ENCODE results near the gene OR4D2.

The OR4D2 gene

GRCh38 chr17:58174871-58175270 is 8.1 kb downstream of the OR4D2 start:
- DNase-seq (ENCODE audit: low read depth): no peak

GRCh38 chr17:58176200-58176599 is 9.4 kb downstream of the OR4D2 start:
- no peak for DNase-seq (ENCODE audit: low read depth)

GRCh38 chr17:58181796-58182195 is 15.0 kb downstream of the OR4D2 start:
- DNase-seq (ENCODE audit: low read depth): no peak

GRCh38 chr17:58183514-58183913 is 16.7 kb downstream of the OR4D2 start:
- no peak for DNase-seq (ENCODE audit: low read depth)

DNA sequence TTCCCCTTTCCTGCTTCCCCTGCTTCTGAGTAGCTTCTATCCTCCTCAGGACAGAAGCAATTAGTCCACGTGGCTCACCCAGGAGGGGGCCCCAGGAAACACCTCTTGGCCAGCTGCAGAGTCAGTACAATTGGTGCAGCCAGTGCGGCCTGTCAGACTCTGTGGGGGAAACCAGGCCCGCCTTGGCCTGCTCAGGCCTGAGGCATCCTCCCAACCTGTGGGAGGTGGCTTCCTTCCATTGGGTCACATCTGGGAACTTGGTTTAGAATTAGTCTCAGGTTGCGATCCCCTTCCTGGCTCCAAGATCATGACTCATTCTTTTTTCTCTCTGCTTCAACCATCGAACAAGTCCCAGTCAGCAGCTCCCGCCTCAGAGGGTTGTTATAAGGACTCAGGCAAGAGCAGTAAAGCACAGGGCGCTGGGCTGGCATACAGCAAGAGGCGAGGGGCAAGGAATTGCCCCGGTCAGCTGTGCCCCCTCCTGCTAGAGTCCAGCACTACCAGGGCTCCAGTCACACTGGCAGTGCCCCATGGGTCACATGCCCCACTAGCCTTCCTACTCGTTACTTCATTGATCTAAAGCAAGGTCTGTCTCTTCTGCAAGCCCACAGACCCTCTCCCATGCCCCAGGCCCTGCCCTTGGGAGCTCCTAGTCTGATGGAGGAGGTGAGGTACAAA is 17.7 kb downstream of the OR4D2 start:
- peak; percentile 23 for DNase-seq (ENCODE audit: low read depth)

GRCh38 chr17:58184986-58185761 is 18.4 kb downstream of the OR4D2 start:
- no peak for DNase-seq (ENCODE audit: low read depth)

DNA sequence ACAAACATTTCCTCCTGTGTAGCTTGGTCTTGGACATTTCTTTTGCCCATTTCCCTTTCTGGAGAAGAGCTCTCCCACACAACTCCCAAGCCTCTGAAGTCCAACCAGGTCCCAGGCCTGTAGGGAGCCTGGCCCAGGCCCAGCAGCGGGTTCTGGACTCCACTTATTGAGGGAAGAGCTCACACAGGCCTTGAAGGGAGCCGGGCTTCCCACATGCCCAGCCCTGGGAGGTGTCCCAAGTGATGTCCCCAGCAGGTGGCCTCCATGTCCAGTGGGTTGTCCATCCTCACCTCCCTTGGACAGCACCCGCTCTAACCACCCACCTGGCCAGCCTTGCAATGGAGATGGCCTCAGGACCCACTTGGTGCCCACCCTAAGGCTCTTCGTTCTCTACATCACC is 19.8 kb downstream of the OR4D2 start:
- DNase-seq (ENCODE audit: low read depth): no peak

DNA sequence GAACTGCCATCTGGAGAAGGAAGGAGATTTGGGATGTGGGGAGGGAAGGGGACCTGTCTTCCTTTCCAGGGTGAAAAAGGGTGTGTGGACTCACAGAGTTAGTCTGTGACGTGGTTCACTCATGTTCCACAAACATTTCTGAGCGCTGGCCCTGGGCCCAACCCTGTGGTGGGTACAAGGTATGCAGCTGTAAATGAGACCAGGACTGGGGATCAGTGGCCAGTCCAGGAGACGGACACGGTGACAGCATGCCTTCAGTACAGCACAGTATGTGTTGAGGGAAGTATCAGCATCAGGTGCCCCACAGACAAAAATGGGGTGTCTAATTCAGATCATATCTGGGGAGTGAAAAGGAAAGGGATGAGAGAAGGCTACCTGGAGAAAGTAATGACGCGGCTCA is 20.3 kb downstream of the OR4D2 start:
- no peak for DNase-seq (ENCODE audit: low read depth)

GRCh38 chr17:58187675-58188074 is 20.9 kb downstream of the OR4D2 start:
- no peak for DNase-seq (ENCODE audit: low read depth)

- DNase-seq (ENCODE audit: low read depth): peak; percentile 65
These were observed 22.8 kb downstream of the OR4D2 start for GRCh38 chr17:58189436-58190146.

- no peak for DNase-seq (ENCODE audit: low read depth)
These were observed 24.6 kb downstream of the OR4D2 start for GRCh38 chr17:58191241-58191896.

- DNase-seq (ENCODE audit: low read depth): no peak
These were observed 25.8 kb downstream of the OR4D2 start, which contains the start of gene EPX for GRCh38 chr17:58192612-58193011. Gene EPX, plus strand, starts transcription at chr17:58192726. Its CDS starts 121 bp downstream, at chr17:58192847.

DNA sequence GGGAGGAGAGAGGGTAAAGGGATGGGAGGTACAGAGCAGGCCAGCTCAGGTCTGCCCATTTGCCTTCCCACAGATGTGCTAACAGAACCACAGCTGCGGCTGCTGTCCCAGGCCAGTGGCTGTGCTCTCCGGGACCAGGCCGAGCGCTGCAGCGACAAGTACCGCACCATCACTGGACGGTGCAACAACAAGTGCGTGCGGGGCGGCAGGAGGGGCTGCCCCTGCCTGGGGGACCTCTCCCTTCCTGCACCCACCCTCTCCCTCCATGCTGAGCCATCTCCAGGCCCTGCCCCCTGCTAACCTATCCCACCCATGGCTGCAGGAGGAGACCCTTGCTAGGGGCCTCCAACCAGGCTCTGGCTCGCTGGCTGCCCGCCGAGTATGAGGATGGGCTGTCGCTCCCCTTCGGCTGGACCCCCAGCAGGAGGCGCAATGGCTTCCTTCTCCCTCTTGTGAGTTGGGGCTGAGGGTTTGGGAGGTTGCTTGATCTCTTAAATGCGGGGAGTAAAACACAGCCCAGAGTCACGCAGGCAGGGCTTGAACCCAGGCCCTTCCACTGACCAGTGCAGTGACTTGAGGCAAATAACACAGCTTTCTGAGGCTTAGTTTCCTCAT is 27.0 kb downstream of the OR4D2 start:
- no peak for DNase-seq (ENCODE audit: low read depth)

DNA sequence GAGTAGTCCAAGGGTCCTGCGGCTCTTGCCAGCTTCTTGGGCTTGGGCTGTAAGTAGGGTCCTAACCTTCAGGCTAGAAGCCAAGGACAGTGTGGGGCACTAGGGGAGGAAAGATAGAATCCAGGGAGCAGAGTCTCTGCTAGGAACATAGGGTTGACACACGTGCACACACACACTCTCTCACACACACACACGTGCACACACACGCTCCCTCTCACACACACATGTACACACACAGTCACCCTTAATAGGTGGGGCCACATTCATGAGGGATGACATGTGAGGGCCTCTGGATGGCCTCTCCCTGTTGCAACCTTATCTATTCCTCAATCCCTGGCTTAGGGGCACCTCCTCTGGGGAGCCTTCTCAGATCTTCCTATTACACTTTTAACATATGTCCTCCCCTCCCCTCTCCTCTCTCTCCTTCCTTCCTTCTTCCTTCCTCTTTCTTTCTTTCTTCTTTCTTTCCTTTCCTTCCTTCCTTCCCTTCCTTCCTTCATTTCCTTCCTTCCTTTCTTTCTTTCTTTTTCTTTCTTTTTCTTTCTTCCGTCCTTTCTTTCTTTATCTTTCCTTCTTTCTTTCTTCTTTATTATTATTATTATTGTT is 28.8 kb downstream of the OR4D2 start:
- DNase-seq (ENCODE audit: low read depth): no peak

DNA sequence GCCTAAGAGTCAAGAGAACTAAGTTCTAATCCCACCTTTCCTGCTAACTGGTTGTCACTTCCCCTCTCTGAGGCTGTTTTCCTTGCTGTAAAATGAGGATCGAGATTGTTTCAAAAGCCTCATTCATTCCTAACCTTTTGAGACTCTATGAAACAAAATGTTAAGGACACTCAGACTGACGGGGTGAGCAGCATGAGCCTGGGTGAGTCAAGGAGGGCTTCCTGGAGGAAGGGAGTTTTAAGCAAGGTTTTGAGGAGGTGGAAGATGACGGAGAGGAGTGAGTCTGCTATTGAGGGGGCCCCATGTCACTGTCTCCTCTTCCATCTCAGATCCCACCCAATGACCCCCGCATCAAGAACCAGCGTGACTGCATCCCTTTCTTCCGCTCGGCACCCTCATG is 29.8 kb downstream of the OR4D2 start:
- DNase-seq (ENCODE audit: low read depth): no peak

GRCh38 chr17:58200024-58200633 is 33.3 kb downstream of the OR4D2 start:
- DNase-seq (ENCODE audit: low read depth): no peak

DNA sequence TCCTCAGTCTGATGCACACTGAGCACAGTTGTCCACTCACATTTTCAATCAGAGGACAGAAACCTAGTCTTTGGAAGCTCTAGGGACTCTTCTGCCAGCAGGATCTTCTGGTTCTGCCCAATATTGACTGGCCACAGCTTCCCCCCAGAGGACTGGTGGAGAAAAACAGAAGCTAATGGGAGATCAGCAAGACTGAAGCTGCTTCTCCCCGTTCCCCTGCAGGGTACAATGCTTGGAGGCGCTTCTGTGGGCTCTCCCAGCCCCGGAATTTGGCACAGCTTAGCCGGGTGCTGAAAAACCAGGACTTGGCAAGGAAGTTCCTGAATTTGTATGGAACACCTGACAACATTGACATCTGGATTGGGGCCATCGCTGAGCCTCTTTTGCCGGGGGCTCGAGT is 36.1 kb downstream of the OR4D2 start:
- DNase-seq (ENCODE audit: low read depth): no peak

- DNase-seq (ENCODE audit: low read depth): no peak
These were observed 38.0 kb downstream of the OR4D2 start for GRCh38 chr17:58204796-58205195.

GRCh38 chr17:58205936-58206335 is 39.2 kb downstream of the OR4D2 start:
- no peak for DNase-seq (ENCODE audit: low read depth)

- no peak for DNase-seq (ENCODE audit: low read depth)
These were observed 40.7 kb downstream of the OR4D2 start for GRCh38 chr17:58207451-58207850.

DNA sequence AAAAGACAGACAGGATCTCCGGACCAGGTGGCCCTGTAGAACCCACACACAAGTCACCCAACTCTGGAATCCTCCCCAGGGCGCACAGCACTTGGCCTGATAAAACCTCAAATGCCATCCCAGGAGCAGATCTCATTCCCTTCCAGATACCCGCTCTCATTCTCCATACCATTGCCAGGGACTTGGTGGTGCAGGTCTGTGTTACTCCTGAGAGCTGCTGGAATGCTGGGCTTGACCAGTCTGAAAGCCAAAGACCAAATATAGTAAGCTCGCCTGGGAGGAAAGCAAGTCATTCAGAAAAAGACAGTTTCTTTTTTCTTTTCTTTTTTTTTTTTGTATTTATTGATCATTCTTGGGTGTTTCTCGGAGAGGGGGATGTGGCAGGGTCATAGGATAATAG is 41.6 kb downstream of the OR4D2 start:
- no peak for DNase-seq (ENCODE audit: low read depth)
